HepG2 (cell line): Measurements from ENCODE around the gene COG5. TPM values are rescaled to one million over a fixed set of nuclear protein-coding genes. Genes with fewer than 3 reads are reported as not detected.

Experiments
- CREM ChIP-seq, 2 experiments: sonication (generic) in 1 of 2; formaldehyde crosslinking in 1 of 2; IDR thresholded peaks; 2 replicates each; pipeline versions ENCODE4 v1.4.0 to v1.6.1; 2016 to 2020; ENCODE audit warnings: antibody characterized with exemption in 1 of 2, mild to moderate bottlenecking in 1 of 2, missing genetic modification reagents in 1 of 2
- CTCF ChIP-seq: sonication (generic); formaldehyde crosslinking; IDR thresholded peaks from 2 replicates; pipeline ENCODE4 v1.5.0; 2020; ENCODE audit warnings: mild to moderate bottlenecking, missing genetic modification reagents, moderate library complexity
- GMEB1 ChIP-seq: sonication (generic); formaldehyde crosslinking; IDR thresholded peaks from 2 replicates; pipeline ENCODE4 v1.5.1; 2020; ENCODE audit warnings: missing genetic modification reagents, mild to moderate bottlenecking, borderline replicate concordance
- GPBP1L1 ChIP-seq: sonication (generic); formaldehyde crosslinking; IDR thresholded peaks from 2 replicates; pipeline ENCODE4 v1.5.0; 2020; ENCODE audit warnings: mild to moderate bottlenecking, missing genetic modification reagents
- HNF4A ChIP-seq: sonication (generic); formaldehyde crosslinking; IDR thresholded peaks from 2 replicates; pipeline ENCODE4 v1.4.0; 2020; ENCODE audit warnings: missing genetic modification reagents
- HOXA7 ChIP-seq: sonication (generic); formaldehyde crosslinking; IDR thresholded peaks from 2 replicates; pipeline ENCODE4 v1.8.1; 2022; ENCODE audit warnings: mild to moderate bottlenecking, missing genetic modification reagents, moderate library complexity
- KLF16 ChIP-seq, 2 experiments: sonication (generic) in 1 of 2; formaldehyde crosslinking in 1 of 2; IDR thresholded peaks; 2 replicates each; pipeline versions ENCODE4 v1.6.1 to v1.8.0; 2016 to 2023; ENCODE audit warnings: missing genetic modification reagents in 2 of 2, missing compliant biosample characterization in 1 of 2
- NBN ChIP-seq: fragments of 450-650 bp; conservative IDR thresholded peaks from 2 replicates; pipeline ENCODE4 v1.6.1; 2017
- REPIN1 ChIP-seq: sonication (generic); formaldehyde crosslinking; IDR thresholded peaks from 2 replicates; pipeline ENCODE4 v1.8.0; 2022; ENCODE audit warnings: missing genetic modification reagents, low read depth, mild to moderate bottlenecking, borderline replicate concordance
- SRSF4 ChIP-seq: fragments of 200-400 bp; formaldehyde crosslinking; IDR thresholded peaks from one replicate; pipeline ENCODE4 v1.6.1; 2018; ENCODE audit warnings: mild to moderate bottlenecking, low read depth, low read length, moderate library complexity; ENCODE audit not compliant: poor library complexity, severe bottlenecking
- ZBTB10 ChIP-seq: sonication (generic); formaldehyde crosslinking; IDR thresholded peaks from 2 replicates; pipeline ENCODE4 v1.4.0; 2020; ENCODE audit warnings: missing genetic modification reagents, borderline replicate concordance
- ZNF142 ChIP-seq: sonication (generic); formaldehyde crosslinking; IDR thresholded peaks from 2 replicates; pipeline ENCODE4 v1.4.0; 2020; ENCODE audit warnings: missing genetic modification reagents
- ZNF598 ChIP-seq: sonication (generic); formaldehyde crosslinking; IDR thresholded peaks from 2 replicates; pipeline ENCODE4 v1.5.1; 2020; ENCODE audit warnings: mild to moderate bottlenecking, missing genetic modification reagents, borderline replicate concordance
- polyA plus RNA-seq, 8 experiments: library from polyadenylated mRNA; depleted of rRNA in 3 of 8; stranded (reverse) in 7 of 8; unstranded in 1 of 8; fragments of >200 nt; fragmentation: Illumina TruSeq in 4 of 8; extraction: Trizol in 4 of 8; gene quantifications; 2 replicates each; pipeline versions ENCODE4 v1.2.1 to v1.2.3, GENCODE V29; 2011 to 2016; ENCODE audit warnings: low read depth in 4 of 8, missing spikeins in 1 of 8, mixed read lengths in 1 of 8; ENCODE audit not compliant: insufficient read depth in 1 of 8
- total RNA-seq, 5 experiments: library from RNA; depleted of rRNA; stranded (reverse); fragments of >200 nt; fragmentation: Illumina TruSeq; extraction: Trizol; gene quantifications; 2 replicates each; pipeline ENCODE4 v1.2.3, GENCODE V29; 2016; ENCODE audit warnings: low read depth in 1 of 5

Gene COG5
- total and polyA plus RNA-seq, 2 of the 13 experiments (the other 11 are each of a cell fraction or from before 2014, with no cell fraction given) = 20.4 to 31.3 TPM

GRCh38 chr7:107579885-107580715, 16.4 kb upstream of the COG5 start, which contains the start of gene BCAP29 (continued):
- TF ChIP-seq GMEB1 (CRISPR knock-in tag) (peak; percentile 74), CTCF (CRISPR knock-in tag) (peak; percentile 72), SRSF4 (no peak), REPIN1 (CRISPR knock-in tag) (no peak), NBN (no peak), CREM (IDR thresholded peaks at IDR 0.05) (0 out of 2 replicates have a peak, but pooled peaks have one; percentile 28), CREM (CRISPR knock-in tag; IDR thresholded peaks at IDR 0.05) (no peak), ZBTB10 (CRISPR knock-in tag) (no peak), ZNF598 (CRISPR knock-in tag) (no peak), HNF4A (CRISPR knock-in tag) (peak; percentile 24; the same call in 1 of the 2 replicates), KLF16 (CRISPR knock-in tag; IDR thresholded peaks at IDR 0.05) (peak in 1 of 2 experiments; percentile 9; a peak in 2 of 4 replicates), GPBP1L1 (CRISPR knock-in tag) (no peak), ZNF142 (CRISPR knock-in tag) (peak; percentile 56; the same call in 1 of the 2 replicates), HOXA7 (CRISPR knock-in tag) (no peak)
